Stomach (tissue), 4 donors: ENCODE measurements around the gene GALNS.

Experiments used
- POLR2A ChIP-seq, 4 donors: fragments of 450-650 bp; IDR thresholded peaks; one replicate each; pipeline ENCODE4 v1.6.1; 2016; ENCODE audit warnings: antibody characterized with exemption in 4 of 4, control low read depth in 2 of 4, mild to moderate bottlenecking in 1 of 4, moderate library complexity in 1 of 4
- POLR2AphosphoS5 ChIP-seq, 3 donors: sonication (generic); formaldehyde crosslinking; IDR thresholded peaks; one replicate each; pipeline ENCODE4 v1.6.1; 2016; ENCODE audit warnings: antibody characterized with exemption in 3 of 3
- TF ChIP-seq, protein P1 (sequence below), 7 experiments: fragments of 450-650 bp in 4 of 7; fragments of 200-600 bp in 3 of 7; sonication (generic) in 3 of 7; IDR thresholded peaks; one replicate each; pipeline ENCODE4 v1.5.1; 2016 to 2019; ENCODE audit warnings: antibody characterized with exemption in 7 of 7, control low read depth in 2 of 7, mild to moderate bottlenecking in 1 of 7

GRCh38 chr16:88830258-88830657 lies 26.5 kb downstream of the GALNS start:
- TF ChIP-seq, protein P1, sequence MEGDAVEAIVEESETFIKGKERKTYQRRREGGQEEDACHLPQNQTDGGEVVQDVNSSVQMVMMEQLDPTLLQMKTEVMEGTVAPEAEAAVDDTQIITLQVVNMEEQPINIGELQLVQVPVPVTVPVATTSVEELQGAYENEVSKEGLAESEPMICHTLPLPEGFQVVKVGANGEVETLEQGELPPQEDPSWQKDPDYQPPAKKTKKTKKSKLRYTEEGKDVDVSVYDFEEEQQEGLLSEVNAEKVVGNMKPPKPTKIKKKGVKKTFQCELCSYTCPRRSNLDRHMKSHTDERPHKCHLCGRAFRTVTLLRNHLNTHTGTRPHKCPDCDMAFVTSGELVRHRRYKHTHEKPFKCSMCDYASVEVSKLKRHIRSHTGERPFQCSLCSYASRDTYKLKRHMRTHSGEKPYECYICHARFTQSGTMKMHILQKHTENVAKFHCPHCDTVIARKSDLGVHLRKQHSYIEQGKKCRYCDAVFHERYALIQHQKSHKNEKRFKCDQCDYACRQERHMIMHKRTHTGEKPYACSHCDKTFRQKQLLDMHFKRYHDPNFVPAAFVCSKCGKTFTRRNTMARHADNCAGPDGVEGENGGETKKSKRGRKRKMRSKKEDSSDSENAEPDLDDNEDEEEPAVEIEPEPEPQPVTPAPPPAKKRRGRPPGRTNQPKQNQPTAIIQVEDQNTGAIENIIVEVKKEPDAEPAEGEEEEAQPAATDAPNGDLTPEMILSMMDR (IDR thresholded peaks at IDR 0.05), result no peak
- TF ChIP-seq POLR2A (IDR thresholded peaks at IDR 0.05) (no peak), POLR2AphosphoS5 (IDR thresholded peaks at IDR 0.05) (peak in 1 of 3 donors; percentile 27)
